ENCODE results near the gene MMP15. TPM values are rescaled to one million over a fixed set of nuclear protein-coding genes. Genes with fewer than 3 reads are reported as not detected.

Gene MMP15
- total and polyA plus RNA-seq, 4 donors = 19.5 to 44.5 (median 29.4) TPM

- WGBS, 2 donors = 64 to 87% methylated on average over 2 of the region's 2 CpGs
- H3K27ac ChIP-seq (ENCODE audit: low read depth in 1 of 2, low read length in 1 of 2) = peak overlapping the region in 1 of 2 donors; percentile 35
- peaks cover 9 to 51% (median 39%) of the 10 kb centered on the region in 5 donors for H3K4me1 ChIP-seq (ENCODE audit: control insufficient read depth in 5 of 5, insufficient read depth in 5 of 5, low read length in 5 of 5)
- no peaks in the 10 kb centered on the region for H3K36me3 ChIP-seq (ENCODE audit: control insufficient read depth in 4 of 4, insufficient read depth in 4 of 4, low read length in 4 of 4)
- no peaks in the 10 kb centered on the region for H3K9me3 ChIP-seq (ENCODE audit: control insufficient read depth in 4 of 4, insufficient read depth in 3 of 4, low read length in 3 of 4)
- DNase-seq = no peak
- H3K4me3 ChIP-seq = no peak overlapping the region
- no peak for ATAC-seq (ENCODE audit: insufficient read depth, low FRiP score)
- H3K27me3 ChIP-seq (ENCODE audit: control insufficient read depth in 3 of 3, insufficient read depth in 3 of 3, low read length in 2 of 3) = no peaks in the 10 kb centered on the region
- H3K9ac ChIP-seq (ENCODE audit: insufficient read depth in 1 of 2, low read length in 2 of 2) = no peak overlapping the region
- TF ChIP-seq CTCF (IDR thresholded peaks at IDR 0.05; ENCODE audit: control extremely low read depth, extremely low read depth) = no peak
Measured at GRCh38 chr16:58029410-58029809, 3.9 kb downstream of the MMP15 start.

DNA sequence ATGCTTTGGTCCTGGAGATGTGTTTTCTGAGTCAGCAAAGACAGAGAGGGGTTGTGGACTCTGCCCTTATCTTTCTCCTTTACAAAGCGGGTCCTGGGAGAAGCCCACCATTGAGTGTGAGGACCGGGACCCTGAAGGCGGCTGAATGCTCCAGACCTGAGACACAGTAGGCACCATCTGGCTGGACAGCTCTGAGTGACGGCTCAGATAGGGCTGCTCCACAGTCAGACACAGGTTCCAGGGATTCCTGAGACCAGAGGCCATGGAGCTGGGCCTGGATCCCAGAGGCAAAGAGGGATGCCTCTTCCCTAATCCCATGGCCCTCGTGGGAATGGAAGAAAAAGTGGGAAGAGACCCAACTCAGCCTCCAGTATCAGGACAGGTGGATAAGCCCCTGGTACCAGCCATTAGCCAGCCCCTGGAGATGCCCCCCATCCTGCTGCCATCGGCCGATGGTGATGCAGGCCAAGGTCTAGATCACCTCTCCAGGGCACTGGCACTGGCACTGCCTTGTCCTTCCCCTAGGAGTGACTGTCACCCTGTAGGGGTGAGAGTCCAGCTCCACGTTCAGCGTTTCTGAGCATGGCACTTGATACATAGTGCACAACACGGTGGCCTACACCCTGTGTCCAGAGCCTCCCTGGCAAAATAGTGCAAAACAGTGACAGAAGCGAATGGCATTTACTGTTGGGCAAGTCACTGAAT lies 4.7 kb downstream of the MMP15 start:
- 84 to 91% methylated on average over 11 of the region's 11 CpGs for WGBS, 2 donors
- TF ChIP-seq CTCF (IDR thresholded peaks at IDR 0.05; ENCODE audit: control extremely low read depth, extremely low read depth) = no peak

DNA sequence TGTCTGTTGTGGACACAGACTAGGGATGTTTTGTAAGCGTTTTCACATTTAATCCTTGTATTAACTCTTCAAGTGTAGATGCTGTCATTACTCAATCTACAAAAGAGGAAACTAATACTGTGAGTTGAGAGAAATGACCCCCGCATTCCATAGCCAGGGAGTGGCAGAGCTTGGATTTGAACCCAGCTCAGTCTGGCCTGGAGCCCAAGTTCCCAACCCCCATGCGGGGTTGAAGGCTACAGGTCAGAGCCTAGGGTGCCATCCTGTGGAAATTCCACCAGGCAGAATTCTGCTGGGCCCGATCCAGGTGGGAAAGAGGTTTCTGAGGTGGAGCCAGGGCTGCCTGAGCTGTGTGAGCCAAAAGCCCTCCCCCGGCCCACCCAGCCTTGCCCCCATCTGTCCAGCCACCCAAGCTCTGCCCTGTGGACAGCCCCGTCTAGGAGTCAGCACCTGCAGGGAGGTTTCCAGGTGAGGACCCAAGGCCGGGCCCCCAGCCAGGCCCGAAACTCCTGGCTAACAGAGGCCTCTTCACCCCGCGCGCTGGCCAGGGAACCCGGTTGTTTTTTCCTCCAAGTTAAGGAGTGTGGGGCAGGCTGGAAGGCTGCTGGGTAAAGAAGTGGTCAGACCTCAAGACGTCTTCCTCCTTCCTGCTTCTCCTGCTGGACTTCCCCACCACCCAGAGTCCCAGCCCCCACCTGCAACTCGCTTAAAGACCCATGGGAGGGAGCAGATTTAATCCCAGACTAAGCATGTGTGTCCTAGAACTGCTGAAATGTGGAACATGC lies 5.7 kb downstream of the MMP15 start:
- no peak for ATAC-seq (ENCODE audit: insufficient read depth, low FRiP score)
- no peak overlapping the region for H3K4me3 ChIP-seq
- TF ChIP-seq CTCF (IDR thresholded peaks at IDR 0.05; ENCODE audit: control extremely low read depth, extremely low read depth) = no peak
- WGBS, 2 donors = 44 to 48% methylated on average over 14 of the region's 14 CpGs
- peak overlapping the region; percentile 68 to 77 for H3K27ac ChIP-seq (ENCODE audit: low read depth in 1 of 2, low read length in 1 of 2)
- no peak for DNase-seq
- H3K9ac ChIP-seq (ENCODE audit: insufficient read depth in 1 of 2, low read length in 2 of 2) = no peak overlapping the region
- no peaks in the 10 kb centered on the region for H3K27me3 ChIP-seq (ENCODE audit: control insufficient read depth in 3 of 3, insufficient read depth in 3 of 3, low read length in 2 of 3)
- H3K4me1 ChIP-seq (ENCODE audit: control insufficient read depth in 5 of 5, insufficient read depth in 5 of 5, low read length in 5 of 5) = peaks cover 9 to 49% (median 43%) of the 10 kb centered on the region in 5 donors
- H3K9me3 ChIP-seq (ENCODE audit: control insufficient read depth in 4 of 4, insufficient read depth in 3 of 4, low read length in 3 of 4) = no peaks in the 10 kb centered on the region
- H3K36me3 ChIP-seq (ENCODE audit: control insufficient read depth in 4 of 4, insufficient read depth in 4 of 4, low read length in 4 of 4) = no peaks in the 10 kb centered on the region

More for the DNA sequence above, 4.7 kb downstream of the MMP15 start:
- Histone ChIP-seq H3K27ac (ENCODE audit: low read depth in 1 of 2, low read length in 1 of 2) (peak overlapping the region in 1 of 2 donors; percentile 76), H3K36me3 (ENCODE audit: control insufficient read depth in 4 of 4, insufficient read depth in 4 of 4, low read length in 4 of 4) (no peaks in the 10 kb centered on the region), H3K9ac (ENCODE audit: insufficient read depth in 1 of 2, low read length in 2 of 2) (no peak overlapping the region), H3K27me3 (ENCODE audit: control insufficient read depth in 3 of 3, insufficient read depth in 3 of 3, low read length in 2 of 3) (no peaks in the 10 kb centered on the region), H3K4me3 (no peak overlapping the region), H3K9me3 (ENCODE audit: control insufficient read depth in 4 of 4, insufficient read depth in 3 of 4, low read length in 3 of 4) (no peaks in the 10 kb centered on the region), H3K4me1 (ENCODE audit: control insufficient read depth in 5 of 5, insufficient read depth in 5 of 5, low read length in 5 of 5) (peaks cover 9 to 49% (median 38%) of the 10 kb centered on the region in 5 donors)
- no peak for DNase-seq
- ATAC-seq (ENCODE audit: insufficient read depth, low FRiP score) = no peak

All from lung (tissue), 12 donors.